K562 (cell line): ENCODE results near the gene FRRS1L. TPM values are rescaled to one million over a fixed set of nuclear protein-coding genes. Genes with fewer than 3 reads are reported as not detected.

Experiments
- ATF4 ChIP-seq: fragments of 450-650 bp; formaldehyde crosslinking; IDR thresholded peaks from 2 replicates; pipeline ENCODE4 v1.4.0; 2022; ENCODE audit warnings: mild to moderate bottlenecking, moderate library complexity
- BRD4 ChIP-seq: fragments of 200-600 bp; sonication (generic); IDR thresholded peaks from 2 replicates; pipeline ENCODE4 v1.6.1; 2017; ENCODE audit warnings: inconsistent platforms
- BRF1 ChIP-seq: IDR thresholded peaks from 3 replicates; pipeline ENCODE4 v1.6.1; 2011; ENCODE audit warnings: borderline replicate concordance, mild to moderate bottlenecking; ENCODE audit not compliant: insufficient read length; ENCODE audit errors: extremely low read depth
- CEBPB ChIP-seq: fragments of 450-650 bp; IDR thresholded peaks from 2 replicates; pipeline ENCODE4 v1.6.1; 2016; ENCODE audit warnings: missing genetic modification characterization, missing compliant biosample characterization
- DACH1 ChIP-seq: fragments of 450-650 bp; IDR thresholded peaks from 2 replicates; pipeline ENCODE4 v1.6.1; 2018; ENCODE audit not compliant: partially characterized antibody
- E2F4 ChIP-seq: sonication (generic); formaldehyde crosslinking; IDR thresholded peaks from 2 replicates; pipeline ENCODE4 v1.8.0; 2022; ENCODE audit warnings: mild to moderate bottlenecking, low read depth, missing genetic modification reagents
- GTF2E2 ChIP-seq: fragments of 200-800 bp; sonication (Bioruptor generic); IDR thresholded peaks from 2 replicates; pipeline ENCODE4 v1.6.1; 2016; ENCODE audit warnings: missing genetic modification characterization, missing compliant biosample characterization
- KAT8 ChIP-seq: fragments of 450-650 bp; IDR thresholded peaks from 2 replicates; pipeline ENCODE4 v1.6.1; 2016; ENCODE audit warnings: low read depth, mild to moderate bottlenecking
- MEF2A ChIP-seq: IDR thresholded peaks from 2 replicates; pipeline ENCODE4 v1.6.1; 2011; ENCODE audit warnings: low read depth, mild to moderate bottlenecking, low read length, moderate library complexity; ENCODE audit not compliant: control insufficient read depth
- MYBL2 ChIP-seq, 2 experiments: fragments of 450-650 bp in 1 of 2; sonication (generic) in 1 of 2; formaldehyde crosslinking in 1 of 2; IDR thresholded peaks; 2 replicates each; pipeline versions ENCODE4 v1.6.1 to v1.8.1; 2017 to 2022; ENCODE audit warnings: borderline replicate concordance in 1 of 2, inconsistent platforms in 1 of 2, low read depth in 1 of 2, mild to moderate bottlenecking in 1 of 2, missing genetic modification reagents in 1 of 2, moderate library complexity in 1 of 2
- NELFE ChIP-seq: IDR thresholded peaks from 2 replicates; pipeline ENCODE4 v1.6.1; 2011; ENCODE audit warnings: mild to moderate bottlenecking; ENCODE audit not compliant: insufficient read depth, insufficient read length
- NFIX ChIP-seq: fragments of 250-450 bp; sonication (Bioruptor Pico); IDR thresholded peaks from 2 replicates; pipeline ENCODE4 v1.4.0; 2020; ENCODE audit warnings: low read depth, mild to moderate bottlenecking, moderate library complexity
- PTTG1 ChIP-seq: fragments of 450-650 bp; IDR thresholded peaks from 2 replicates; pipeline ENCODE4 v1.6.1; 2016; ENCODE audit warnings: low read depth, mild to moderate bottlenecking, missing genetic modification characterization, missing compliant biosample characterization
- SLC30A9 ChIP-seq: fragments of 250-450 bp; sonication (Bioruptor Pico); IDR thresholded peaks from 2 replicates; pipeline ENCODE4 v1.8.0; 2022; ENCODE audit warnings: mild to moderate bottlenecking, moderate library complexity
- SRSF3 ChIP-seq: fragments of 200-400 bp; formaldehyde crosslinking; IDR thresholded peaks from 2 replicates; pipeline ENCODE4 v1.6.1; 2016; ENCODE audit warnings: mild to moderate bottlenecking, low read length, moderate library complexity; ENCODE audit not compliant: insufficient read depth
- TAF15 ChIP-seq: fragments of 200-400 bp; formaldehyde crosslinking; IDR thresholded peaks from 2 replicates; pipeline ENCODE4 v1.6.1; 2017; ENCODE audit warnings: mild to moderate bottlenecking, low read depth, low read length, moderate library complexity
- ZNF232 ChIP-seq: sonication (generic); formaldehyde crosslinking; IDR thresholded peaks from 2 replicates; pipeline ENCODE4 v1.8.0; 2022; ENCODE audit warnings: mild to moderate bottlenecking, missing genetic modification reagents
- ZNF507 ChIP-seq: conservative IDR thresholded peaks from 2 replicates; pipeline ENCODE4 v1.6.1; 2017; ENCODE audit warnings: missing genetic modification characterization, missing compliant biosample characterization
- ZSCAN29 ChIP-seq: fragments of 450-650 bp; IDR thresholded peaks from 2 replicates; pipeline ENCODE4 v1.6.1; 2017
- polyA plus RNA-seq, 8 experiments: library from polyadenylated mRNA; depleted of rRNA in 4 of 8; stranded (reverse) in 5 of 8; unstranded in 3 of 8; fragments of >200 nt; fragmentation: Nextera tagmentation in 2 of 8; fragmentation: Illumina TruSeq in 1 of 8; extraction: Ambion mirVana in 2 of 8; extraction: Trizol in 1 of 8; gene quantifications; 2 replicates each; pipeline versions ENCODE4 v1.2.1 to v1.2.3, GENCODE V29; 2011 to 2014; ENCODE audit warnings: inconsistent platforms in 1 of 8, missing spikeins in 1 of 8
- total RNA-seq, 7 experiments: library from RNA; depleted of rRNA in 6 of 7; stranded (reverse); fragments of >200 nt in 6 of 7; fragmentation: Illumina TruSeq in 2 of 7; extraction: Trizol in 2 of 7; gene quantifications; 2 replicates each; pipeline versions ENCODE4 v1.2.1 to v1.2.3, GENCODE V29; 2011 to 2021; ENCODE audit warnings: low replicate concordance in 1 of 7
- TF ChIP-seq, protein P1 (sequence below), 3 experiments: IDR thresholded peaks in 2 of 3; conservative IDR thresholded peaks in 1 of 3; 2 replicates each; pipeline ENCODE4 v1.5.1; 2011 to 2012; ENCODE audit warnings: low read length in 3 of 3, mild to moderate bottlenecking in 3 of 3, control low read depth in 2 of 3, improper control_type of control experiment in 1 of 3, inconsistent platforms in 1 of 3, low read depth in 1 of 3, mixed read lengths in 1 of 3, moderate library complexity in 1 of 3; ENCODE audit not compliant: insufficient read depth in 2 of 3
- TF ChIP-seq, protein P2 (sequence below): fragments of 250-450 bp; sonication (Bioruptor Pico); IDR thresholded peaks from 2 replicates; pipeline ENCODE4 v1.5.0; 2021
- TF ChIP-seq, protein P3 (sequence below): fragments of 450-650 bp; conservative IDR thresholded peaks from 2 replicates; pipeline ENCODE4 v1.6.1; 2016; ENCODE audit warnings: missing genetic modification characterization, low read depth, mild to moderate bottlenecking, control low read depth, missing compliant biosample characterization

The FRRS1L gene
- total and polyA plus RNA-seq, 9 of the 15 experiments (the other 6 are each of a cell fraction or from before 2014, with no cell fraction given), result under 0.01 to 0.04 (median 0.03) TPM; not detected in 5

GRCh38 chr9:109134167-109134578 is 32.9 kb downstream of the FRRS1L start (continued):
- TF ChIP-seq, protein P1, sequence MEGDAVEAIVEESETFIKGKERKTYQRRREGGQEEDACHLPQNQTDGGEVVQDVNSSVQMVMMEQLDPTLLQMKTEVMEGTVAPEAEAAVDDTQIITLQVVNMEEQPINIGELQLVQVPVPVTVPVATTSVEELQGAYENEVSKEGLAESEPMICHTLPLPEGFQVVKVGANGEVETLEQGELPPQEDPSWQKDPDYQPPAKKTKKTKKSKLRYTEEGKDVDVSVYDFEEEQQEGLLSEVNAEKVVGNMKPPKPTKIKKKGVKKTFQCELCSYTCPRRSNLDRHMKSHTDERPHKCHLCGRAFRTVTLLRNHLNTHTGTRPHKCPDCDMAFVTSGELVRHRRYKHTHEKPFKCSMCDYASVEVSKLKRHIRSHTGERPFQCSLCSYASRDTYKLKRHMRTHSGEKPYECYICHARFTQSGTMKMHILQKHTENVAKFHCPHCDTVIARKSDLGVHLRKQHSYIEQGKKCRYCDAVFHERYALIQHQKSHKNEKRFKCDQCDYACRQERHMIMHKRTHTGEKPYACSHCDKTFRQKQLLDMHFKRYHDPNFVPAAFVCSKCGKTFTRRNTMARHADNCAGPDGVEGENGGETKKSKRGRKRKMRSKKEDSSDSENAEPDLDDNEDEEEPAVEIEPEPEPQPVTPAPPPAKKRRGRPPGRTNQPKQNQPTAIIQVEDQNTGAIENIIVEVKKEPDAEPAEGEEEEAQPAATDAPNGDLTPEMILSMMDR (IDR thresholded peaks at IDR 0.05 in 2 of 3, conservative IDR thresholded peaks at IDR 0.05 in 1 of 3; ENCODE audit: insufficient read depth in 2 of 3, low read depth in 1 of 3, low read length in 3 of 3), result no peak
- no peak for TF ChIP-seq ZSCAN29
- no peak for TF ChIP-seq KAT8
- no peak for TF ChIP-seq SRSF3
- no peak for TF ChIP-seq NELFE
- no peak for TF ChIP-seq ATF4 (CRISPR knock-in tag)
- no peak for TF ChIP-seq ZNF507 (tag)
- TF ChIP-seq E2F4, result no peak
- TF ChIP-seq SLC30A9 (CRISPR knock-in tag), result no peak
- no peak for TF ChIP-seq CEBPB (tag)
- no peak for TF ChIP-seq MYBL2 (IDR thresholded peaks at IDR 0.05; ENCODE audit: low read depth)
- TF ChIP-seq MYBL2 (CRISPR knock-in tag; IDR thresholded peaks at IDR 0.05; ENCODE audit: borderline replicate concordance), result no peak
- no peak for TF ChIP-seq BRD4
- TF ChIP-seq, protein P2, sequence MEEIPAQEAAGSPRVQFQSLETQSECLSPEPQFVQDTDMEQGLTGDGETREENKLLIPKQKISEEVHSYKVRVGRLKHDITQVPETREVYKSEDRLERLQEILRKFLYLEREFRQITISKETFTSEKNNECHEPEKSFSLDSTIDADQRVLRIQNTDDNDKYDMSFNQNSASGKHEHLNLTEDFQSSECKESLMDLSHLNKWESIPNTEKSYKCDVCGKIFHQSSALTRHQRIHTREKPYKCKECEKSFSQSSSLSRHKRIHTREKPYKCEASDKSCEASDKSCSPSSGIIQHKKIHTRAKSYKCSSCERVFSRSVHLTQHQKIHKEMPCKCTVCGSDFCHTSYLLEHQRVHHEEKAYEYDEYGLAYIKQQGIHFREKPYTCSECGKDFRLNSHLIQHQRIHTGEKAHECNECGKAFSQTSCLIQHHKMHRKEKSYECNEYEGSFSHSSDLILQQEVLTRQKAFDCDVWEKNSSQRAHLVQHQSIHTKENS, result no peak
- no peak for TF ChIP-seq PTTG1 (tag)
- TF ChIP-seq MEF2A, result no peak
- TF ChIP-seq DACH1, result peak; percentile 65
- TF ChIP-seq, protein P3, sequence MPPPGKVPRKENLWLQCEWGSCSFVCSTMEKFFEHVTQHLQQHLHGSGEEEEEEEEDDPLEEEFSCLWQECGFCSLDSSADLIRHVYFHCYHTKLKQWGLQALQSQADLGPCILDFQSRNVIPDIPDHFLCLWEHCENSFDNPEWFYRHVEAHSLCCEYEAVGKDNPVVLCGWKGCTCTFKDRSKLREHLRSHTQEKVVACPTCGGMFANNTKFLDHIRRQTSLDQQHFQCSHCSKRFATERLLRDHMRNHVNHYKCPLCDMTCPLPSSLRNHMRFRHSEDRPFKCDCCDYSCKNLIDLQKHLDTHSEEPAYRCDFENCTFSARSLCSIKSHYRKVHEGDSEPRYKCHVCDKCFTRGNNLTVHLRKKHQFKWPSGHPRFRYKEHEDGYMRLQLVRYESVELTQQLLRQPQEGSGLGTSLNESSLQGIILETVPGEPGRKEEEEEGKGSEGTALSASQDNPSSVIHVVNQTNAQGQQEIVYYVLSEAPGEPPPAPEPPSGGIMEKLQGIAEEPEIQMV (tag), result no peak
- no peak for TF ChIP-seq GTF2E2 (tag)
- no peak for TF ChIP-seq BRF1
- TF ChIP-seq ZNF232, result no peak
- TF ChIP-seq TAF15, result no peak
- TF ChIP-seq NFIX (CRISPR knock-in tag), result no peak
- TF ChIP-seq, all 486 proteins: peak for 95
